ENCODE data around the gene DNAJC15. TPM values are rescaled to one million over a fixed set of nuclear protein-coding genes. Genes with fewer than 3 reads are reported as not detected.

DNAJC15 gene
- total RNA-seq, 1 donor from 2014 or later = 4.7 TPM

- H3K27ac ChIP-seq = no peak overlapping the region
- no peak for TF ChIP-seq POLR2A (IDR thresholded peaks at IDR 0.05)
- TF ChIP-seq CTCF (IDR thresholded peaks at IDR 0.05) = no peak
- no peak for TF ChIP-seq POLR2AphosphoS5 (IDR thresholded peaks at IDR 0.05; ENCODE audit: insufficient read depth in 1 of 2, low read depth in 1 of 2)
- no peaks in the 10 kb centered on the region for H3K27me3 ChIP-seq
- no peak for DNase-seq (ENCODE audit: extremely low spot score in 2 of 2)
- H3K4me3 ChIP-seq = no peak overlapping the region
- peaks cover 16% of the 10 kb centered on the region for H3K4me1 ChIP-seq
- H3K36me3 ChIP-seq = no peaks in the 10 kb centered on the region
- H3K9me3 ChIP-seq = no peaks in the 10 kb centered on the region
- intact Hi-C loops (cut with DNase I) = no loop called here
Observed at GRCh38 chr13:43026262-43026661, 2.9 kb downstream of the DNAJC15 start.

GRCh38 chr13:43030548-43030947 is 7.2 kb downstream of the DNAJC15 start:
- intact Hi-C loops (cut with DNase I) = no loop called here
- DNase-seq (ENCODE audit: extremely low spot score in 2 of 2) = no peak
- TF ChIP-seq CTCF (IDR thresholded peaks at IDR 0.05) (no peak), POLR2AphosphoS5 (IDR thresholded peaks at IDR 0.05; ENCODE audit: insufficient read depth in 1 of 2, low read depth in 1 of 2) (no peak), POLR2A (IDR thresholded peaks at IDR 0.05) (no peak)
- Histone ChIP-seq H3K4me3 (no peak overlapping the region), H3K9me3 (no peaks in the 10 kb centered on the region), H3K27ac (no peak overlapping the region), H3K27me3 (no peaks in the 10 kb centered on the region), H3K36me3 (no peaks in the 10 kb centered on the region), H3K4me1 (peaks cover 9% of the 10 kb centered on the region)

- no peak overlapping the region for H3K27ac ChIP-seq
- no peak overlapping the region for H3K4me3 ChIP-seq
- H3K4me1 ChIP-seq = peaks cover 8% of the 10 kb centered on the region
- no peak for TF ChIP-seq POLR2AphosphoS5 (IDR thresholded peaks at IDR 0.05; ENCODE audit: insufficient read depth in 1 of 2, low read depth in 1 of 2)
- TF ChIP-seq CTCF (IDR thresholded peaks at IDR 0.05) = no peak
- TF ChIP-seq POLR2A (IDR thresholded peaks at IDR 0.05) = no peak
- DNase-seq (ENCODE audit: extremely low spot score in 2 of 2) = no peak
- intact Hi-C loops (cut with DNase I) = no loop called here
- H3K27me3 ChIP-seq = no peaks in the 10 kb centered on the region
- no peaks in the 10 kb centered on the region for H3K9me3 ChIP-seq
- H3K36me3 ChIP-seq = no peaks in the 10 kb centered on the region
Observed at GRCh38 chr13:43031881-43032280, 8.5 kb downstream of the DNAJC15 start.

GRCh38 chr13:43033038-43033437 is 9.7 kb downstream of the DNAJC15 start:
- no peak for DNase-seq (ENCODE audit: extremely low spot score in 2 of 2)
- Histone ChIP-seq H3K27me3 (no peaks in the 10 kb centered on the region), H3K36me3 (no peaks in the 10 kb centered on the region), H3K9me3 (no peaks in the 10 kb centered on the region), H3K27ac (no peak overlapping the region), H3K4me1 (peaks cover 14% of the 10 kb centered on the region), H3K4me3 (no peak overlapping the region)
- intact Hi-C loops (cut with DNase I) = no loop called here
- no peak for TF ChIP-seq POLR2AphosphoS5 (IDR thresholded peaks at IDR 0.05; ENCODE audit: insufficient read depth in 1 of 2, low read depth in 1 of 2)
- TF ChIP-seq CTCF (IDR thresholded peaks at IDR 0.05) = no peak
- no peak for TF ChIP-seq POLR2A (IDR thresholded peaks at IDR 0.05)

GRCh38 chr13:43036351-43037250 is 13.2 kb downstream of the DNAJC15 start:
- no peak for DNase-seq (ENCODE audit: extremely low spot score in 2 of 2)
- no peak overlapping the region for H3K4me3 ChIP-seq
- intact Hi-C loops (cut with DNase I) = no loop called here

More at GRCh38 chr13:43036351-43037250, 13.2 kb downstream of the DNAJC15 start:
- peak overlapping the region; percentile 50 for H3K27ac ChIP-seq
- H3K27me3 ChIP-seq = no peaks in the 10 kb centered on the region
- no peaks in the 10 kb centered on the region for H3K9me3 ChIP-seq
- peaks cover 21% of the 10 kb centered on the region for H3K4me1 ChIP-seq
- TF ChIP-seq CTCF (IDR thresholded peaks at IDR 0.05) = no peak
- TF ChIP-seq POLR2AphosphoS5 (IDR thresholded peaks at IDR 0.05; ENCODE audit: insufficient read depth in 1 of 2, low read depth in 1 of 2) = no peak
- TF ChIP-seq POLR2A (IDR thresholded peaks at IDR 0.05) = no peak
- no peaks in the 10 kb centered on the region for H3K36me3 ChIP-seq
